IMR-90 (cell line): ENCODE measurements around the gene PPOX.

Source experiments
- CEBPB ChIP-seq: IDR thresholded peaks from 2 replicates; pipeline ENCODE4 v1.6.1; 2012; ENCODE audit warnings: low read depth, low read length, improper control_type of control experiment
- CHD1 ChIP-seq: IDR thresholded peaks from 2 replicates; pipeline ENCODE4 v1.6.1; 2012; ENCODE audit warnings: low read depth, low read length, improper control_type of control experiment
- CTCF ChIP-seq: conservative IDR thresholded peaks from 2 replicates; pipeline ENCODE4 v1.5.1; 2012; ENCODE audit warnings: mild to moderate bottlenecking, low read depth, low read length, improper control_type of control experiment
- ELK1 ChIP-seq: fragments of 150-350 bp; IDR thresholded peaks from 2 replicates; pipeline ENCODE4 v1.6.1; 2016; ENCODE audit warnings: low read depth, mild to moderate bottlenecking, low read length, moderate library complexity, borderline replicate concordance
- FOS ChIP-seq: fragments of 150-350 bp; IDR thresholded peaks from 2 replicates; pipeline ENCODE4 v1.6.1; 2016; ENCODE audit warnings: low read depth, low read length
- MAFK ChIP-seq: IDR thresholded peaks from 2 replicates; pipeline ENCODE4 v1.6.1; 2012; ENCODE audit warnings: low read depth, low read length, improper control_type of control experiment
- MXI1 ChIP-seq: IDR thresholded peaks from 2 replicates; pipeline ENCODE4 v1.6.1; 2012; ENCODE audit warnings: low read depth, mild to moderate bottlenecking, low read length, moderate library complexity, borderline replicate concordance
- NFE2L2 ChIP-seq: fragments of 150-350 bp; IDR thresholded peaks from 2 replicates; pipeline ENCODE4 v1.6.1; 2016; ENCODE audit warnings: low read depth, mild to moderate bottlenecking, low read length
- POLR2A ChIP-seq: IDR thresholded peaks from 2 replicates; pipeline ENCODE4 v1.6.1; 2012; ENCODE audit warnings: mild to moderate bottlenecking, low read depth, low read length
- RAD21 ChIP-seq: IDR thresholded peaks from 2 replicates; pipeline ENCODE4 v1.6.1; 2012; ENCODE audit warnings: low read length, improper control_type of control experiment
- RFX5 ChIP-seq: IDR thresholded peaks from 2 replicates; pipeline ENCODE4 v1.8.0; 2012; ENCODE audit warnings: low read depth, mild to moderate bottlenecking, low read length, moderate library complexity
- SMC3 ChIP-seq: fragments of 150-350 bp; IDR thresholded peaks from 2 replicates; pipeline ENCODE4 v1.6.1; 2016; ENCODE audit warnings: low read depth, mild to moderate bottlenecking, antibody characterized with exemption, low read length, moderate library complexity
- USF2 ChIP-seq: fragments of 150-350 bp; IDR thresholded peaks from 2 replicates; pipeline ENCODE4 v1.6.1; 2017; ENCODE audit warnings: mild to moderate bottlenecking, antibody characterized with exemption, low read length, low read depth

GRCh38 chr1:161190962-161191521 lies 24.8 kb downstream of the PPOX start:
- no peak for TF ChIP-seq MXI1
- no peak for TF ChIP-seq CTCF
- TF ChIP-seq POLR2A: no peak
- no peak for TF ChIP-seq CEBPB
- no peak for TF ChIP-seq RAD21
- TF ChIP-seq RFX5: no peak
- TF ChIP-seq MAFK: no peak
- no peak for TF ChIP-seq FOS
- TF ChIP-seq NFE2L2: no peak
- no peak for TF ChIP-seq USF2
- no peak for TF ChIP-seq ELK1
- no peak for TF ChIP-seq SMC3
- no peak for TF ChIP-seq CHD1
